GM19438 (cell line): Measurements from ENCODE around the gene KCNMB2.

Source experiments
- ATAC-seq: cut with Tn5 transposase; IDR thresholded peaks from one replicate; pipeline ENCODE4 v1.9.1; 2021; ENCODE audit warnings: low read depth; ENCODE audit not compliant: unreplicated experiment

Gene KCNMB2

GRCh38 chr3:178685591-178685906 lies 149.3 kb downstream of the KCNMB2 start:
- ATAC-seq = no peak

GRCh38 chr3:178686826-178687225 lies 150.6 kb downstream of the KCNMB2 start:
- ATAC-seq = no peak

GRCh38 chr3:178690571-178690970 lies 154.3 kb downstream of the KCNMB2 start:
- no peak for ATAC-seq

GRCh38 chr3:178699364-178699763 lies 163.1 kb downstream of the KCNMB2 start:
- no peak for ATAC-seq

GRCh38 chr3:178699810-178700209 lies 163.6 kb downstream of the KCNMB2 start:
- ATAC-seq = no peak

GRCh38 chr3:178703268-178703975 lies 167.2 kb downstream of the KCNMB2 start:
- ATAC-seq = no peak

- no peak for ATAC-seq
Observed at GRCh38 chr3:178705925-178706324, 169.7 kb downstream of the KCNMB2 start.

GRCh38 chr3:178706411-178706810 lies 170.2 kb downstream of the KCNMB2 start:
- no peak for ATAC-seq

GRCh38 chr3:178707311-178708031 lies 171.2 kb downstream of the KCNMB2 start:
- ATAC-seq = no peak

GRCh38 chr3:178709051-178709450 lies 172.8 kb downstream of the KCNMB2 start:
- no peak for ATAC-seq

- no peak for ATAC-seq
Observed at GRCh38 chr3:178711753-178712152, 175.5 kb downstream of the KCNMB2 start.

- ATAC-seq = no peak
Observed at GRCh38 chr3:178712247-178712646, 176.0 kb downstream of the KCNMB2 start.

- ATAC-seq = no peak
Observed at GRCh38 chr3:178714925-178715832, 178.9 kb downstream of the KCNMB2 start.

- ATAC-seq = no peak
Observed at GRCh38 chr3:178718995-178719635, 182.9 kb downstream of the KCNMB2 start.

- ATAC-seq = no peak
Observed at GRCh38 chr3:178732824-178733223, 196.6 kb downstream of the KCNMB2 start.

- ATAC-seq = no peak
Observed at GRCh38 chr3:178735032-178735674, 198.9 kb downstream of the KCNMB2 start.

GRCh38 chr3:178736300-178736699 lies 200.1 kb downstream of the KCNMB2 start:
- no peak for ATAC-seq

- ATAC-seq = no peak
Observed at GRCh38 chr3:178739720-178740119, 203.5 kb downstream of the KCNMB2 start.

GRCh38 chr3:178741020-178741419 lies 204.8 kb downstream of the KCNMB2 start:
- no peak for ATAC-seq

- ATAC-seq = no peak
Observed at GRCh38 chr3:178743297-178743696, 207.1 kb downstream of the KCNMB2 start.
